HAP-1 (cell line): ENCODE results near the gene TCF7.

Experiments
- DNase-seq, 2 experiments: peaks; one replicate each; pipeline ENCODE4 v3.0.0-alpha.2; 2016 to 2020; ENCODE audit warnings: low spot score in 2 of 2
- H3K27me3 ChIP-seq: fragments of 250-450 bp; sonication (Bioruptor Pico); 2 replicates; pipeline ENCODE4 v1.5.1; 2020; ENCODE audit warnings: low read depth, mild to moderate bottlenecking, moderate library complexity
- H3K36me3 ChIP-seq: fragments of 250-450 bp; sonication (Bioruptor Pico); replicated peaks from 2 replicates; pipeline ENCODE4 v1.5.1; 2020; ENCODE audit warnings: mild to moderate bottlenecking
- H3K4me1 ChIP-seq: fragments of 250-450 bp; sonication (Bioruptor Pico); 2 replicates; pipeline ENCODE4 v1.5.1; 2020; ENCODE audit warnings: mild to moderate bottlenecking
- H3K4me3 ChIP-seq: fragments of 250-450 bp; sonication (Bioruptor Pico); 2 replicates; pipeline ENCODE4 v1.5.1; 2020; ENCODE audit warnings: mild to moderate bottlenecking, moderate library complexity
- H3K9me3 ChIP-seq: fragments of 250-450 bp; sonication (Bioruptor Pico); 2 replicates; pipeline ENCODE4 v1.5.1; 2020; ENCODE audit warnings: mild to moderate bottlenecking, moderate library complexity
- in situ Hi-C: fragments of 300-500 bp; cut with MboI; formaldehyde crosslinking; loops from 3 replicates; pipeline ENCODE4 v1.14.3; 2020; ENCODE audit warnings: low sequenced_read_pairs, inconsistent platforms, mixed read lengths

Gene TCF7

GRCh38 chr5:134113363-134113889 is 1.1 kb upstream of the TCF7 start:
- H3K36me3 ChIP-seq = no peaks in the 10 kb centered on the region
- DNase-seq = no peak
- H3K27me3 ChIP-seq = no peaks in the 10 kb centered on the region
- in situ Hi-C loops = no loop called here
- H3K4me3 ChIP-seq = no peak overlapping the region
- no peaks in the 10 kb centered on the region for H3K4me1 ChIP-seq
- H3K9me3 ChIP-seq = no peaks in the 10 kb centered on the region

- no peaks in the 10 kb centered on the region for H3K9me3 ChIP-seq
- H3K36me3 ChIP-seq = no peaks in the 10 kb centered on the region
- H3K27me3 ChIP-seq = no peaks in the 10 kb centered on the region
- H3K4me3 ChIP-seq = peak overlapping the region; percentile 52
- in situ Hi-C loops = no loop called here
- H3K4me1 ChIP-seq = no peaks in the 10 kb centered on the region
- peak in 1 of 2 experiments; percentile 63 for DNase-seq
Observed at GRCh38 chr5:134114886-134115805, 665 bp downstream of the TCF7 start.

- DNase-seq = no peak
- Histone ChIP-seq H3K36me3 (no peaks in the 10 kb centered on the region), H3K4me1 (no peaks in the 10 kb centered on the region), H3K4me3 (peak overlapping the region; percentile 52), H3K27me3 (no peaks in the 10 kb centered on the region), H3K9me3 (no peaks in the 10 kb centered on the region)
- in situ Hi-C loops = no loop called here
Observed at GRCh38 chr5:134115806-134116175, 1.3 kb downstream of the TCF7 start.

GRCh38 chr5:134116286-134116685 is 1.8 kb downstream of the TCF7 start:
- H3K4me1 ChIP-seq = no peaks in the 10 kb centered on the region
- no peak for DNase-seq
- no peaks in the 10 kb centered on the region for H3K27me3 ChIP-seq
- no peaks in the 10 kb centered on the region for H3K36me3 ChIP-seq
- in situ Hi-C loops = no loop called here
- no peaks in the 10 kb centered on the region for H3K9me3 ChIP-seq
- H3K4me3 ChIP-seq = no peak overlapping the region

GRCh38 chr5:134116789-134117761 is 2.6 kb downstream of the TCF7 start:
- H3K9me3 ChIP-seq = no peaks in the 10 kb centered on the region
- H3K27me3 ChIP-seq = no peaks in the 10 kb centered on the region
- no peak overlapping the region for H3K4me3 ChIP-seq
- no peaks in the 10 kb centered on the region for H3K4me1 ChIP-seq
- no peaks in the 10 kb centered on the region for H3K36me3 ChIP-seq
- in situ Hi-C loops = no loop called here
- no peak for DNase-seq

- no peak for DNase-seq
- Histone ChIP-seq H3K27me3 (no peaks in the 10 kb centered on the region), H3K9me3 (no peaks in the 10 kb centered on the region), H3K36me3 (no peaks in the 10 kb centered on the region), H3K4me1 (no peaks in the 10 kb centered on the region), H3K4me3 (no peak overlapping the region)
- in situ Hi-C loops = no loop called here
Observed at GRCh38 chr5:134118212-134118835, 3.8 kb downstream of the TCF7 start.

GRCh38 chr5:134119720-134120119 is 5.2 kb downstream of the TCF7 start:
- no peak overlapping the region for H3K4me3 ChIP-seq
- no peaks in the 10 kb centered on the region for H3K4me1 ChIP-seq
- in situ Hi-C loops = no loop called here
- DNase-seq = no peak
- H3K9me3 ChIP-seq = no peaks in the 10 kb centered on the region
- no peaks in the 10 kb centered on the region for H3K27me3 ChIP-seq
- H3K36me3 ChIP-seq = no peaks in the 10 kb centered on the region

- Histone ChIP-seq H3K27me3 (no peaks in the 10 kb centered on the region), H3K9me3 (no peaks in the 10 kb centered on the region), H3K4me3 (no peak overlapping the region), H3K4me1 (no peaks in the 10 kb centered on the region), H3K36me3 (no peaks in the 10 kb centered on the region)
- in situ Hi-C loops = no loop called here
- no peak for DNase-seq
Observed at GRCh38 chr5:134120386-134121138, 6.1 kb downstream of the TCF7 start.

- Histone ChIP-seq H3K36me3 (no peaks in the 10 kb centered on the region), H3K4me1 (no peaks in the 10 kb centered on the region), H3K9me3 (no peaks in the 10 kb centered on the region), H3K4me3 (no peak overlapping the region), H3K27me3 (no peaks in the 10 kb centered on the region)
- DNase-seq = no peak
- in situ Hi-C loops = no loop called here
Observed at GRCh38 chr5:134122530-134122929, 8.0 kb downstream of the TCF7 start.

- Histone ChIP-seq H3K36me3 (no peaks in the 10 kb centered on the region), H3K27me3 (no peaks in the 10 kb centered on the region), H3K9me3 (no peaks in the 10 kb centered on the region), H3K4me3 (no peak overlapping the region), H3K4me1 (no peaks in the 10 kb centered on the region)
- in situ Hi-C loops = no loop called here
- no peak for DNase-seq
Observed at GRCh38 chr5:134123360-134123759, 8.9 kb downstream of the TCF7 start.

- H3K36me3 ChIP-seq = no peaks in the 10 kb centered on the region; the same call in 1 of the 2 replicates
- H3K4me1 ChIP-seq = no peaks in the 10 kb centered on the region
- no peaks in the 10 kb centered on the region for H3K27me3 ChIP-seq
- in situ Hi-C loops = no loop called here
- H3K4me3 ChIP-seq = no peak overlapping the region
- H3K9me3 ChIP-seq = no peaks in the 10 kb centered on the region
- DNase-seq = no peak
Observed at GRCh38 chr5:134124289-134125038, 10.0 kb downstream of the TCF7 start.
